Stomach (tissue), 9 donors: ENCODE data around the gene DCLK1. TPM values are rescaled to one million over a fixed set of nuclear protein-coding genes. Genes with fewer than 3 reads are reported as not detected.

Experiments used
- DNase-seq, 2 donors: peaks; one replicate each; pipeline versions ENCODE4 v3.0.0 to v3.0.0-alpha.2; 2013 to 2019
- H3K27ac ChIP-seq, 5 donors: fragments of 200-600 bp in 4 of 5; sonication (generic) in 4 of 5; one replicate each; pipeline ENCODE4 v1.5.1; 2013 to 2019; ENCODE audit warnings: mild to moderate bottlenecking in 1 of 5, moderate library complexity in 1 of 5
- H3K27me3 ChIP-seq, 3 donors: fragments of 200-600 bp; sonication (generic); one replicate each; pipeline ENCODE4 v1.5.1; 2017 to 2019; ENCODE audit warnings: mixed run types in 1 of 3
- H3K36me3 ChIP-seq, 4 donors: fragments of 200-600 bp; sonication (generic); 1 replicate in 3 of 4; 2 replicates in 1 of 4; pipeline ENCODE4 v1.5.1; 2016 to 2019
- H3K4me1 ChIP-seq, 4 donors: fragments of 200-600 bp; sonication (generic); one replicate each; pipeline ENCODE4 v1.5.1; 2016 to 2019
- H3K4me3 ChIP-seq, 4 donors: fragments of 200-600 bp; sonication (generic) in 3 of 4; one replicate each; pipeline ENCODE4 v1.5.1; 2016 to 2019; ENCODE audit warnings: mild to moderate bottlenecking in 1 of 4
- H3K9me3 ChIP-seq, 4 donors: fragments of 200-600 bp; sonication (generic); one replicate each; pipeline ENCODE4 v1.5.1; 2016 to 2019
- CTCF ChIP-seq, 7 experiments: fragments of 450-650 bp in 4 of 7; fragments of 200-600 bp in 3 of 7; sonication (generic) in 3 of 7; IDR thresholded peaks; one replicate each; pipeline ENCODE4 v1.5.1; 2016 to 2019; ENCODE audit warnings: antibody characterized with exemption in 7 of 7, control low read depth in 2 of 7, mild to moderate bottlenecking in 1 of 7
- EP300 ChIP-seq: sonication (generic); formaldehyde crosslinking; IDR thresholded peaks from one replicate; pipeline ENCODE4 v1.6.1; 2017; ENCODE audit warnings: antibody characterized with exemption
- POLR2A ChIP-seq, 4 donors: fragments of 450-650 bp; IDR thresholded peaks; one replicate each; pipeline ENCODE4 v1.6.1; 2016; ENCODE audit warnings: antibody characterized with exemption in 4 of 4, control low read depth in 2 of 4, mild to moderate bottlenecking in 1 of 4, moderate library complexity in 1 of 4
- POLR2AphosphoS5 ChIP-seq, 3 donors: sonication (generic); formaldehyde crosslinking; IDR thresholded peaks; one replicate each; pipeline ENCODE4 v1.6.1; 2016; ENCODE audit warnings: antibody characterized with exemption in 3 of 3
- WGBS, 5 donors: extraction: QIAGEN DNeasy Blood & Tissue Kit in 3 of 5; methylation state at CpG; one replicate each; pipeline versions ENCODE4 v1.1.5 to v1.1.7; 2013 to 2018; 5-methylcytosine and 5-hydroxymethylcytosine counted together
- intact Hi-C: fragments of 100-400 bp; cut with DNase I; formaldehyde crosslinking; loops from one replicate; pipeline ENCODE4 v1.15.1; 2023; ENCODE audit warnings: low total_unique reads
- polyA plus RNA-seq, 3 donors: library from polyadenylated mRNA; stranded (reverse); fragments of 200-250 nt; gene quantifications; one replicate each; pipeline ENCODE4 v1.2.3, GENCODE V29; 2013
- total RNA-seq, 5 donors: library from RNA; depleted of rRNA; stranded (reverse); fragments of >200 nt; gene quantifications; one replicate each; pipeline versions ENCODE4 v1.1.0 to v1.2.3, GENCODE V29; 2014 to 2016
- donor health status: healthy with polysubstance abuse.
- donor health status: Bipolar disorder and iron deficiency.
- donor health status: healthy.

The DCLK1 gene
- total and polyA plus RNA-seq, 8 donors: 0.68 to 36.7 (median 4.1) TPM

GRCh38 chr13:36135876-36136275 lies 4.7 kb upstream of the DCLK1 start:
- no peaks in the 10 kb centered on the region for H3K36me3 ChIP-seq
- TF ChIP-seq POLR2A (IDR thresholded peaks at IDR 0.05): no peak
- TF ChIP-seq EP300: no peak
- TF ChIP-seq CTCF (IDR thresholded peaks at IDR 0.05): no peak
- TF ChIP-seq POLR2AphosphoS5 (IDR thresholded peaks at IDR 0.05): no peak
- no peaks in the 10 kb centered on the region for H3K9me3 ChIP-seq
- no peak overlapping the region for H3K4me3 ChIP-seq
- no peaks in the 10 kb centered on the region for H3K4me1 ChIP-seq
- DNase-seq: no peak
- no peak overlapping the region for H3K27ac ChIP-seq
- peaks cover 0 to 10% (median 8%) of the 10 kb centered on the region in 3 donors for H3K27me3 ChIP-seq
- 63 to 78% (median 76%) methylated on average over 2 of the region's 2 CpGs for WGBS, 5 donors
- intact Hi-C loops: no loop called here

- intact Hi-C loops: no loop called here
- no peaks in the 10 kb centered on the region for H3K36me3 ChIP-seq
- no peaks in the 10 kb centered on the region for H3K9me3 ChIP-seq
- TF ChIP-seq CTCF (IDR thresholded peaks at IDR 0.05) (no peak), POLR2A (IDR thresholded peaks at IDR 0.05) (no peak), POLR2AphosphoS5 (IDR thresholded peaks at IDR 0.05) (no peak), EP300 (no peak)
- no peak overlapping the region for H3K27ac ChIP-seq
- 33 to 61% (median 52%) methylated on average over 1 of the region's 1 CpG for WGBS, 5 donors
- peaks cover 0 to 23% (median 21%) of the 10 kb centered on the region in 3 donors for H3K27me3 ChIP-seq
- no peak for DNase-seq
- no peak overlapping the region for H3K4me3 ChIP-seq
- H3K4me1 ChIP-seq: peaks cover 0 to 11% (median 4%) of the 10 kb centered on the region in 4 donors
Measured at GRCh38 chr13:36134632-36135031, 3.5 kb upstream of the DCLK1 start.

DNA sequence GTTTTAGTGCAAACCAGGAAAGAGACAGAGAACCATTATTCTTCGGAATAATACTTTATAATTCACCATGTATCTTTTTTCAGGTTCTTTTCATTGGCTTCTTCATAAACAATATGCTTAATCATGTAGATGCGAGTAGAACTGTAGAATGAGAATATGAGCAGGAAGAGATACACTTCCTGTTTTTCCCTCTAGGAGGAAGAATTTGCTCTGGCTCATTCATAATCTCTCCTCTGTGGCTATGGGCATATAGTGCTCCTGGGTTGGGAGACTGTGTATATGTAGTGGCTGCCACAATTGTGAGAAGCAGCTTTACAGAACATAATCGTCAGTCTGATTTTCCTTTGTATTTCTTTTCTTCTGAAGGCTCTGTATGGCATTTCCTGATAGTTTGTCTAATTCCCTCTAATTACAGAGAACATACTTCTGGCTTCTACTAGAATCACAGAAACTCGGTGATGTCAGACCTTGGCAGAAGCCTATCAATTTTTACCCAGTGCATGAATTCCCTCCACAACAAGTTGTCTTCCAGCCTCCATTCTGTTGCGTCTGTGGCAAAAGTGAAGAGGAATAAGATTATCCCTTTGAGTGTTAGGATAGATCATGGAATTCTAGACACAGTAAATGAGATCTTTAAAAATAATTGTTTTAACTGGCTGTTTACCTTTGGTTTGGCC lies 2.9 kb upstream of the DCLK1 start:
- Histone ChIP-seq H3K9me3 (no peaks in the 10 kb centered on the region), H3K36me3 (no peaks in the 10 kb centered on the region), H3K4me1 (peaks cover 0 to 12% (median 4%) of the 10 kb centered on the region in 4 donors), H3K4me3 (no peak overlapping the region), H3K27me3 (peaks cover 0 to 28% (median 21%) of the 10 kb centered on the region in 3 donors), H3K27ac (no peak overlapping the region)
- TF ChIP-seq POLR2AphosphoS5 (IDR thresholded peaks at IDR 0.05) (no peak), POLR2A (IDR thresholded peaks at IDR 0.05) (no peak), CTCF (IDR thresholded peaks at IDR 0.05) (no peak), EP300 (no peak)
- 48 to 62% (median 57%) methylated on average over 5 of the region's 5 CpGs for WGBS, 5 donors
- peak in 1 of 2 donors; percentile 25 for DNase-seq
- intact Hi-C loops: no loop called here

- Histone ChIP-seq H3K27ac (peak overlapping the region in 1 of 5 donors; percentile 66), H3K9me3 (no peaks in the 10 kb centered on the region)
Measured at GRCh38 chr13:36132376-36132775, 1.2 kb upstream of the DCLK1 start.

More at GRCh38 chr13:36132376-36132775, 1.2 kb upstream of the DCLK1 start:
- H3K36me3 ChIP-seq: no peaks in the 10 kb centered on the region
- DNase-seq: no peak
- peaks cover 0 to 12% (median 4%) of the 10 kb centered on the region in 4 donors for H3K4me1 ChIP-seq
- WGBS, 5 donors: 82 to 97% (median 90%) methylated on average over 1 of the region's 1 CpG
- intact Hi-C loops: no loop called here
- no peak overlapping the region for H3K4me3 ChIP-seq
- H3K27me3 ChIP-seq: peaks cover 0 to 30% (median 21%) of the 10 kb centered on the region in 3 donors
- TF ChIP-seq POLR2A (IDR thresholded peaks at IDR 0.05) (no peak), POLR2AphosphoS5 (IDR thresholded peaks at IDR 0.05) (no peak), EP300 (no peak), CTCF (IDR thresholded peaks at IDR 0.05) (no peak)
